Measurements from ENCODE around the gene DOCK4. TPM values are rescaled to one million over a fixed set of nuclear protein-coding genes. Genes with fewer than 3 reads are reported as not detected.

DOCK4 gene
- total RNA-seq, 1 experiment from 2014 or later, result 4.9 TPM

DNA sequence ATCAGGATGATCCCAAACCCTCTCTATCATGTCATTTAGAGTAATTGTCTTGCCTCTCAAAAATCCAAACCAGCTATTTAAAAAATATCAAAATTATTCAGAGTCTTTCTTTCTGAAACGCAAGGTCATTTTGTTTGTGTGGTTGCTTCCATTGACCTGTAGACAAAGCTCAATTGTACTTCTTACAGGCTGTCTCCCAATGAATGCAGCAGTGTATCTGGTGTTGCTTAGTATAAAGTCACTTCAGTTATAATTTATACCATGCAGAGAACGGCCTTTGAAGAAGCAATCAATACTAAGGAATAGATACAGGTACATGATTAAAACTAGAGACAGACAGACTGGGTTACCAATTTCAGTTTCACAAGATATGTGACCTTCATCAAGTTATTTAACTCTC is 80.9 kb downstream of the DOCK4 start:
- no CpG with 5 or more reads among the region's 2 CpGs for WGBS (ENCODE audit: extremely low coverage, insufficient read length, low lambda C conversion rate)

More for the DNA sequence above, 80.9 kb downstream of the DOCK4 start:
- Mint-ChIP-seq H3K4me1 (peaks cover 12 to 17% of the 10 kb centered on the region in 2 experiments), H3K4me3 (no peak overlapping the region), H3K27me3 (ENCODE audit: low read depth) (no peaks in the 10 kb centered on the region), H3K36me3 (ENCODE audit: insufficient read depth in 1 of 3, low read depth in 3 of 3) (no peaks in the 10 kb centered on the region; a peak in 1 of 7 replicates), H3K9me3 (no peaks in the 10 kb centered on the region; a peak in 3 of 5 replicates), H3K27ac (no peak overlapping the region)
- Histone ChIP-seq H4K8ac (replicated peaks; ENCODE audit: insufficient read length, low read depth, low read length) (no peak overlapping the region), H3K79me1 (ENCODE audit: insufficient read depth, low read depth, low read length, poor library complexity, severe bottlenecking) (no peaks in the 10 kb centered on the region), H3K23ac (ENCODE audit: insufficient read length, low read depth, low read length) (no peak overlapping the region), H3T11ph (ENCODE audit: low read length) (no peak overlapping the region), H2BK20ac (ENCODE audit: low read depth, low read length, poor library complexity, severe bottlenecking) (no peak overlapping the region), H3K4me1 (ENCODE audit: insufficient read depth, low read length) (peaks cover 5% of the 10 kb centered on the region; the same call in 1 of the 2 replicates), H3K56ac (ENCODE audit: insufficient read length, low read depth, low read length) (no peak overlapping the region), H3K23me2 (ENCODE audit: insufficient read length, low read depth, low read length, poor library complexity, severe bottlenecking) (no peaks in the 10 kb centered on the region), H4K5ac (ENCODE audit: insufficient read length, low read depth, low read length) (no peak overlapping the region), H4K91ac (ENCODE audit: insufficient read length, low read depth, low read length) (no peak overlapping the region), H2BK5ac (ENCODE audit: insufficient read length, low read length) (no peak overlapping the region), H3K18ac (ENCODE audit: insufficient read length, low read depth, low read length) (no peak overlapping the region), H4K20me1 (ENCODE audit: control insufficient read depth, insufficient read depth, insufficient read length) (no peaks in the 10 kb centered on the region), H2AFZ (ENCODE audit: low read length) (no peak overlapping the region), H3K4ac (ENCODE audit: low read depth, low read length) (no peak overlapping the region), H3K4me2 (ENCODE audit: insufficient read depth, insufficient read length, low read length) (no peak overlapping the region), H2BK12ac (ENCODE audit: insufficient read length, low read depth, low read length) (no peak overlapping the region), H2BK120ac (ENCODE audit: low read depth, low read length, poor library complexity, severe bottlenecking) (no peak overlapping the region), H3K9ac (ENCODE audit: extremely low read depth, insufficient read length, low read length) (no peak overlapping the region), H3K79me2 (ENCODE audit: insufficient read depth, low read length) (no peaks in the 10 kb centered on the region), H3K27ac (ENCODE audit: insufficient read length, low read depth, low read length) (no peak overlapping the region), H2AK5ac (ENCODE audit: insufficient read length, low read length) (no peak overlapping the region), H2BK15ac (ENCODE audit: low read depth, low read length) (no peak overlapping the region), H3K14ac (ENCODE audit: insufficient read depth, low read length) (no peak overlapping the region), H3K9me3 (ENCODE audit: control insufficient read depth, low read depth, low read length) (no peaks in the 10 kb centered on the region), H3K27me3 (ENCODE audit: insufficient read depth, low read length) (no peaks in the 10 kb centered on the region)
- DNase-seq, result no peak
- TF ChIP-seq CTCF (conservative IDR thresholded peaks at IDR 0.05), result no peak
